Osteoblast (primary cell): ENCODE results near the gene RABGAP1L. TPM values are rescaled to one million over a fixed set of nuclear protein-coding genes. Genes with fewer than 3 reads are reported as not detected.

Source experiments
- DNase-seq: peaks from one replicate; pipeline ENCODE4 v3.0.0; 2011; ENCODE audit warnings: low spot score, mixed read lengths; ENCODE audit not compliant: insufficient read length; ENCODE audit errors: missing footprints
- H2AFZ ChIP-seq: 2 replicates; pipeline ENCODE4 v1.6.0; 2011; ENCODE audit warnings: mild to moderate bottlenecking, low read length
- H3K27ac ChIP-seq: 2 replicates; pipeline ENCODE4 v1.5.1; 2011; ENCODE audit warnings: mild to moderate bottlenecking, low read depth, low read length, moderate library complexity
- H3K27me3 ChIP-seq: 2 replicates; pipeline ENCODE4 v1.6.0; 2012; ENCODE audit warnings: mild to moderate bottlenecking, control low read depth, inconsistent platforms, low read length, moderate library complexity; ENCODE audit not compliant: insufficient read depth
- H3K36me3 ChIP-seq: 2 replicates; pipeline ENCODE4 v1.5.1; 2011; ENCODE audit warnings: mild to moderate bottlenecking, low read length, control low read depth, moderate library complexity; ENCODE audit not compliant: insufficient read depth
- H3K4me1 ChIP-seq: 2 replicates; pipeline ENCODE4 v1.5.1; 2011; ENCODE audit warnings: mild to moderate bottlenecking, low read length, control low read depth, moderate library complexity; ENCODE audit not compliant: insufficient read depth
- H3K4me2 ChIP-seq: 2 replicates; pipeline ENCODE4 v1.6.0; 2011; ENCODE audit warnings: mild to moderate bottlenecking, low read length; ENCODE audit not compliant: insufficient read depth
- H3K4me3 ChIP-seq: fragments of 200-600 bp; sonication (generic); 3 replicates; pipeline ENCODE4 v1.5.1; 2012; ENCODE audit warnings: mild to moderate bottlenecking, low read length, inconsistent platforms; ENCODE audit not compliant: insufficient read depth
- H3K79me2 ChIP-seq: 2 replicates; pipeline ENCODE4 v1.6.0; 2012; ENCODE audit warnings: mild to moderate bottlenecking, low read length, control low read depth, inconsistent platforms; ENCODE audit not compliant: insufficient read depth
- H3K9me3 ChIP-seq: 2 replicates; pipeline ENCODE4 v1.5.1; 2011; ENCODE audit warnings: low read depth, low read length, control low read depth
- H4K20me1 ChIP-seq: 2 replicates; pipeline ENCODE4 v1.6.0; 2012; ENCODE audit warnings: mild to moderate bottlenecking, low read length, control low read depth; ENCODE audit not compliant: insufficient read depth
- CTCF ChIP-seq: IDR thresholded peaks from 2 replicates; pipeline ENCODE4 v1.5.1; 2011; ENCODE audit warnings: mild to moderate bottlenecking, low read depth, low read length, moderate library complexity; ENCODE audit errors: extremely low read depth
- total RNA-seq: library from RNA; depleted of rRNA; stranded (reverse); fragments of >200 nt; gene quantifications from 2 replicates; pipeline ENCODE4 v1.2.3, GENCODE V29; 2012

The RABGAP1L gene
- total RNA-seq, 1 donor: 30.0 TPM

- no peak overlapping the region for H3K4me3 ChIP-seq
- H4K20me1 ChIP-seq: no peaks in the 10 kb centered on the region
- no peaks in the 10 kb centered on the region for H3K9me3 ChIP-seq
- H3K4me1 ChIP-seq: peaks cover 15% of the 10 kb centered on the region
- H2AFZ ChIP-seq: no peak overlapping the region
- no peak overlapping the region for H3K4me2 ChIP-seq
- no peak overlapping the region for H3K27ac ChIP-seq
- no peak for TF ChIP-seq CTCF
- no peaks in the 10 kb centered on the region for H3K36me3 ChIP-seq
- H3K27me3 ChIP-seq: no peaks in the 10 kb centered on the region
- no peaks in the 10 kb centered on the region for H3K79me2 ChIP-seq
- no peak for DNase-seq
These were observed 638.1 kb downstream of the RABGAP1L start for GRCh38 chr1:174797398-174797797.

- no peaks in the 10 kb centered on the region for H3K79me2 ChIP-seq
- H3K36me3 ChIP-seq: no peaks in the 10 kb centered on the region
- peaks cover 15% of the 10 kb centered on the region for H3K4me1 ChIP-seq
- peak overlapping the region; percentile 100 for H3K4me2 ChIP-seq
- no peak for TF ChIP-seq CTCF
- no peaks in the 10 kb centered on the region for H3K9me3 ChIP-seq
- H3K27ac ChIP-seq: peak overlapping the region; percentile 92
- H4K20me1 ChIP-seq: no peaks in the 10 kb centered on the region
- DNase-seq: no peak
- H2AFZ ChIP-seq: peak overlapping the region; percentile 95
- peak overlapping the region; percentile 86 for H3K4me3 ChIP-seq
- H3K27me3 ChIP-seq: no peaks in the 10 kb centered on the region
These were observed 639.8 kb downstream of the RABGAP1L start for GRCh38 chr1:174799136-174799479.

- Histone ChIP-seq H2AFZ (peak overlapping the region; percentile 95), H3K4me3 (peak overlapping the region; percentile 86), H4K20me1 (no peaks in the 10 kb centered on the region), H3K36me3 (no peaks in the 10 kb centered on the region), H3K27me3 (no peaks in the 10 kb centered on the region), H3K4me1 (peaks cover 15% of the 10 kb centered on the region), H3K9me3 (no peaks in the 10 kb centered on the region), H3K79me2 (no peaks in the 10 kb centered on the region), H3K27ac (peak overlapping the region; percentile 92), H3K4me2 (peak overlapping the region; percentile 100)
- TF ChIP-seq CTCF: no peak
- no peak for DNase-seq
These were observed 641.0 kb downstream of the RABGAP1L start for GRCh38 chr1:174800216-174800851.

- no peak overlapping the region for H2AFZ ChIP-seq
- DNase-seq: no peak
- no peaks in the 10 kb centered on the region for H4K20me1 ChIP-seq
- H3K4me3 ChIP-seq: no peak overlapping the region
- no peaks in the 10 kb centered on the region for H3K9me3 ChIP-seq
- H3K27me3 ChIP-seq: no peaks in the 10 kb centered on the region
- peak overlapping the region; percentile 100 for H3K4me2 ChIP-seq
- no peaks in the 10 kb centered on the region for H3K36me3 ChIP-seq
- TF ChIP-seq CTCF: no peak
- H3K79me2 ChIP-seq: no peaks in the 10 kb centered on the region
- peaks cover 15% of the 10 kb centered on the region for H3K4me1 ChIP-seq
- H3K27ac ChIP-seq: no peak overlapping the region
These were observed 641.6 kb downstream of the RABGAP1L start for GRCh38 chr1:174800876-174801275.
